ENCODE results near the gene OBSL1.

OBSL1 gene

DNA sequence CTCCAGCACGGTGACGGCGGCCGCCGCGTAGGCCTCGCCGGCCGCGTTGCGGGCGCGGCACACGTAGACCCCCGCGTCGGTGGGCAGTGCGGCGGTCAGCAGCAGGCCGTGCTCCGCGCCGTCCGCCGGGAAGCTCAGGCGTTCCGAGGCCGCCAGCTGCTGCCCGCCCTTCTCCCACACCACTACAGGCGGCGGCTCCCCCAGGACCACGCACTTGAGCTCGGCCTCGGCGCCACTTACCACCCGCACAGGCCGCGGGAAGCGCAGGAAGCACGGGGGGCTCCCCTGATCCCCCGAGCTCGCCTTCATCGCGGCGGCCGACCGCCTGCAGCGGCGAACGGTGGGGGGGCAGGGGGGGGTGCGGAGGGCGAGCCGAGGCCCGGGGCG, 422 bp downstream of the OBSL1 start:
- Mint-ChIP-seq H3K36me3 (ENCODE audit: low read depth) (peaks cover 31% of the 10 kb centered on the region), H3K27me3 (ENCODE audit: low read depth, poor library complexity) (peaks cover 11% of the 10 kb centered on the region), H3K4me1 (peaks cover 46% of the 10 kb centered on the region), H3K4me3 (peak overlapping the region; percentile 61), H3K27ac (no peak overlapping the region), H3K9me3 (no peaks in the 10 kb centered on the region)
- peak; percentile 50 for DNase-seq
- no peak for TF ChIP-seq CTCF (IDR thresholded peaks at IDR 0.05)

- Mint-ChIP-seq H3K27ac (no peak overlapping the region), H3K36me3 (ENCODE audit: low read depth) (peaks cover 35% of the 10 kb centered on the region), H3K4me3 (peak overlapping the region; percentile 78), H3K9me3 (no peaks in the 10 kb centered on the region), H3K27me3 (ENCODE audit: low read depth, poor library complexity) (peaks cover 6% of the 10 kb centered on the region), H3K4me1 (peaks cover 40% of the 10 kb centered on the region)
- no peak for TF ChIP-seq CTCF (IDR thresholded peaks at IDR 0.05)
- peak; percentile 44 for DNase-seq
These were observed 980 bp downstream of the OBSL1 start for GRCh38 chr2:219570194-219570923.

DNA sequence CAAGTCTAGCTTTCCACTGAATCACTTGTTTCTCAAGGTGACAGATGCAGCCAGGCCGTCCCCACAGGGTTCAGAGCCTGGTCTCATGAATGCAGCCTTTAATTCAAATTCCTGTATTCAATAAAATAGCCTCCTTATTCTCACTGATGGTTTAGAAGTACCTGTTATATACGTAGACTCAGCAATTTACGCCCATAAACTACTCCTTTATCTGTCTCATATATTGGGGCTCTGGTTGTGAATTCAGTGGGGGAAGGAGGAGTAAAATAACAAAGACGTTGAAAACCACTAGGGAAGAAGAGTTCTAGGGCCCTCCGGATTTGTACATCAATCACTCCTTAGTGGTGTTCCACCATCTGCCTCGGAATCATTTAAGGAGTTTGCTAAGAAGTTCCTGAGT, 1.7 kb downstream of the OBSL1 start:
- H3K4me3 Mint-ChIP-seq, result peak overlapping the region; percentile 78
- H3K27me3 Mint-ChIP-seq (ENCODE audit: low read depth, poor library complexity), result peaks cover 5% of the 10 kb centered on the region
- no peaks in the 10 kb centered on the region for H3K9me3 Mint-ChIP-seq
- peaks cover 37% of the 10 kb centered on the region for H3K4me1 Mint-ChIP-seq
- H3K36me3 Mint-ChIP-seq (ENCODE audit: low read depth), result peaks cover 42% of the 10 kb centered on the region
- H3K27ac Mint-ChIP-seq, result no peak overlapping the region
- no peak for DNase-seq
- no peak for TF ChIP-seq CTCF (IDR thresholded peaks at IDR 0.05)

GRCh38 chr2:219569041-219569440, 2.3 kb downstream of the OBSL1 start:
- Mint-ChIP-seq H3K27me3 (ENCODE audit: low read depth, poor library complexity) (peaks cover 5% of the 10 kb centered on the region), H3K9me3 (no peaks in the 10 kb centered on the region), H3K4me1 (peaks cover 37% of the 10 kb centered on the region), H3K4me3 (peak overlapping the region; percentile 78), H3K36me3 (ENCODE audit: low read depth) (peaks cover 48% of the 10 kb centered on the region), H3K27ac (peak overlapping the region; percentile 64)
- TF ChIP-seq CTCF (IDR thresholded peaks at IDR 0.05), result no peak
- DNase-seq, result peak; percentile 45

DNA sequence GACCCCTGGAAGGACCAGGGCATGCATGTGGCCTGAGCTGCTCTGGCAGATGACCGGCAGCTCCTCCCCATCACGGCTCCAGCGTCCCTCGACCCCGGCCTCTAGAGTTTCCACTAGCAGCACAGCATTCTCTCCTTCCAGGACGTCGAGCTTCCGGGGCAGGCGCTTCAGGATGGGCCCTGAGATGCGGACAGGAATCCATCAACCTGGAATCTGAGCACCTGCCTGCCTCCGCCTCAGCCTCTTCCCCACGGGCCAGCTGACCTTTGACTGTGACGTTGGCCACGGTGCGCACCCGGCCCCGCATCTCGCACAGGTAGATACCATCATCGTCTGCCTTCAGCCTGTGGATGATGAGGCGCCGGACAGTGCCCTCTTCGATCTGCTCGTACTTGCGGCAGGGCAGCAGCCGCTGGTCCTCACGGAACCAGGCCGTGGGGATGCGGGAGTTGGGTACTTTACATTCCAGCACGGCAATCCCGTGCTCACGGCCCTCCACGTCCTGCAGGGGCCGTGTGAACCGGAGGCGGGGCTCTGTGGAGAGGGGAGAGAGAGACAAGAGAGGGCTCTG, 3.5 kb downstream of the OBSL1 start:
- no peak for TF ChIP-seq CTCF (IDR thresholded peaks at IDR 0.05)
- H3K4me3 Mint-ChIP-seq, result no peak overlapping the region
- H3K36me3 Mint-ChIP-seq (ENCODE audit: low read depth), result peaks cover 60% of the 10 kb centered on the region
- DNase-seq, result no peak
- H3K4me1 Mint-ChIP-seq, result peaks cover 34% of the 10 kb centered on the region
- no peaks in the 10 kb centered on the region for H3K9me3 Mint-ChIP-seq
- peaks cover 4% of the 10 kb centered on the region for H3K27me3 Mint-ChIP-seq (ENCODE audit: low read depth, poor library complexity)
- H3K27ac Mint-ChIP-seq, result peak overlapping the region; percentile 54

GRCh38 chr2:219567131-219567530, 4.2 kb downstream of the OBSL1 start:
- Mint-ChIP-seq H3K36me3 (ENCODE audit: low read depth) (peaks cover 67% of the 10 kb centered on the region), H3K4me1 (peaks cover 40% of the 10 kb centered on the region), H3K9me3 (no peaks in the 10 kb centered on the region)

More at GRCh38 chr2:219567131-219567530, 4.2 kb downstream of the OBSL1 start:
- DNase-seq, result no peak
- no peak overlapping the region for H3K4me3 Mint-ChIP-seq
- H3K27me3 Mint-ChIP-seq (ENCODE audit: low read depth, poor library complexity), result peaks cover 3% of the 10 kb centered on the region
- no peak overlapping the region for H3K27ac Mint-ChIP-seq
- TF ChIP-seq CTCF (IDR thresholded peaks at IDR 0.05), result no peak

All from nephron progenitor cell (in vitro differentiated cells).